ENCODE data around the gene ARMC7.
"Not testable (repeated sequence)": the region's sequence is repeated elsewhere in the genome, so short reads cannot be mapped to it uniquely, and the experiment has no call there.

Gene ARMC7

GRCh38 chr17:75155191-75155601 lies 45.4 kb downstream of the ARMC7 start:
- no peak for DNase-seq

- not testable (repeated sequence) for DNase-seq
Measured at GRCh38 chr17:75158480-75158879, 48.7 kb downstream of the ARMC7 start.

- no peak for DNase-seq
Measured at GRCh38 chr17:75159196-75160031, 49.6 kb downstream of the ARMC7 start.

- no peak for DNase-seq
Measured at GRCh38 chr17:75160211-75160610, 50.4 kb downstream of the ARMC7 start.

GRCh38 chr17:75163074-75163473 lies 53.3 kb downstream of the ARMC7 start:
- DNase-seq, result no peak

- DNase-seq, result not testable (repeated sequence)
Measured at GRCh38 chr17:75164606-75165005, 54.8 kb downstream of the ARMC7 start.

GRCh38 chr17:75168998-75169397 lies 59.2 kb downstream of the ARMC7 start:
- DNase-seq, result no peak

- no peak for DNase-seq
Measured at GRCh38 chr17:75173526-75173925, 63.8 kb downstream of the ARMC7 start.

- no peak for DNase-seq
Measured at GRCh38 chr17:75174996-75175395, 65.2 kb downstream of the ARMC7 start.

GRCh38 chr17:75176625-75177024 lies 66.9 kb downstream of the ARMC7 start:
- no peak for DNase-seq

- DNase-seq, result no peak
Measured at GRCh38 chr17:75178453-75178852, 68.7 kb downstream of the ARMC7 start.
